EH (cell line): ENCODE measurements around the gene KRTAP29-1.

Experiments
- DNase-seq: peaks from one replicate; pipeline ENCODE4 v3.0.0-alpha.2; 2015; ENCODE audit warnings: low read depth

Gene KRTAP29-1

GRCh38 chr17:41327411-41328120 is 24.9 kb upstream of the KRTAP29-1 start:
- DNase-seq = no peak

GRCh38 chr17:41326173-41327145 is 23.8 kb upstream of the KRTAP29-1 start:
- DNase-seq = no peak

- no peak for DNase-seq
These were observed 23.0 kb upstream of the KRTAP29-1 start for GRCh38 chr17:41325611-41326010.

GRCh38 chr17:41325126-41325525 is 22.5 kb upstream of the KRTAP29-1 start:
- no peak for DNase-seq

- peak; percentile 18 for DNase-seq
These were observed 21.8 kb upstream of the KRTAP29-1 start for GRCh38 chr17:41324180-41325075.

GRCh38 chr17:41322903-41323895 is 20.5 kb upstream of the KRTAP29-1 start:
- DNase-seq = peak; percentile 15

GRCh38 chr17:41322094-41322902 is 19.6 kb upstream of the KRTAP29-1 start:
- DNase-seq = peak; percentile 76

GRCh38 chr17:41318231-41318630 is 15.6 kb upstream of the KRTAP29-1 start:
- no peak for DNase-seq

GRCh38 chr17:41315814-41316445 is 13.3 kb upstream of the KRTAP29-1 start:
- no peak for DNase-seq

GRCh38 chr17:41315204-41315794 is 12.6 kb upstream of the KRTAP29-1 start, which contains the start of gene KRTAP17-1:
TSS of gene KRTAP17-1 (minus strand) at chr17:41315710. CDS start at chr17:41315650, 60 bp downstream.
- no peak for DNase-seq

GRCh38 chr17:41311111-41311510 is 8.5 kb upstream of the KRTAP29-1 start:
- DNase-seq = no peak

GRCh38 chr17:41308918-41309359 is 6.3 kb upstream of the KRTAP29-1 start, which contains the start of gene KRTAP16-1:
TSS of gene KRTAP16-1 (minus strand) at chr17:41309309. CDS start at chr17:41309253, 56 bp downstream.
- DNase-seq = no peak

GRCh38 chr17:41308251-41308917 is 5.7 kb upstream of the KRTAP29-1 start:
- DNase-seq = peak; percentile 10

GRCh38 chr17:41307647-41308046 is 5.0 kb upstream of the KRTAP29-1 start:
- peak; percentile 9 for DNase-seq

- DNase-seq = no peak
These were observed 1.4 kb upstream of the KRTAP29-1 start for GRCh38 chr17:41304091-41304490.

- DNase-seq = no peak
These were observed 330 bp upstream of the KRTAP29-1 start for GRCh38 chr17:41302981-41303380.

- DNase-seq = no peak
These were observed 1.4 kb downstream of the KRTAP29-1 start for GRCh38 chr17:41301204-41301790.
